A673 (cell line): ENCODE results near the gene BFAR. TPM values are rescaled to one million over a fixed set of nuclear protein-coding genes. Genes with fewer than 3 reads are reported as not detected.

Source experiments
- Bru-seq: library from RNA; stranded (reverse); fragments of 400-500 nt; gene quantifications from one replicate; lab custom pipeline; 2021; lab: Mats Ljungman, UMichigan
- BruChase-seq, 2 experiments: library from RNA; stranded (reverse); fragments of 400-500 nt; gene quantifications; one replicate each; lab custom pipeline; 2021; lab: Mats Ljungman, UMichigan
- BruUV-seq: library from RNA; stranded (reverse); fragments of 400-500 nt; replicated peaks from 2 replicates; lab custom pipeline; 2021; lab: Mats Ljungman, UMichigan
- CTCF ChIA-PET: fragments of 300-600 bp; sonication (Branson Sonifier 250); formaldehyde crosslinking; loops from one replicate; lab custom pipeline; 2022; ENCODE audit warnings: antibody characterized with exemption; lab: Charles Lee
- POLR2A ChIA-PET: fragments of 300-600 bp; sonication (Branson Sonifier 250); formaldehyde crosslinking; loops from one replicate; lab custom pipeline; 2022; ENCODE audit warnings: antibody characterized with exemption; ENCODE audit not compliant: low non-redundant PET; lab: Charles Lee
- DNase-seq: peaks from one replicate; pipeline ENCODE4 v3.0.0-alpha.2; 2015; ENCODE audit warnings: low spot score
- H3K27ac ChIP-seq: fragments of 200-600 bp; sonication (generic); 2 replicates; pipeline ENCODE4 v1.5.1; 2016; ENCODE audit warnings: mixed run types, low read depth, mild to moderate bottlenecking, mixed read lengths, antibody characterized with exemption, low read length; ENCODE audit not compliant: poor library complexity, severe bottlenecking
- H3K27me3 ChIP-seq: fragments of 200-600 bp; sonication (generic); replicated peaks from 2 replicates; pipeline ENCODE4 v1.6.1; 2017; ENCODE audit warnings: mixed run types, low read depth, mild to moderate bottlenecking, mixed read lengths, antibody characterized with exemption, low read length; ENCODE audit not compliant: insufficient read depth, poor library complexity
- H3K36me3 ChIP-seq: fragments of 200-600 bp; sonication (generic); 2 replicates; pipeline ENCODE4 v1.6.1; 2016; ENCODE audit warnings: mixed run types, mild to moderate bottlenecking, mixed read lengths, antibody characterized with exemption, low read length; ENCODE audit not compliant: insufficient read depth, poor library complexity, severe bottlenecking
- H3K4me1 ChIP-seq: fragments of 200-600 bp; sonication (generic); 2 replicates; pipeline ENCODE4 v1.6.1; 2017; ENCODE audit warnings: mixed run types, mild to moderate bottlenecking, mixed read lengths, antibody characterized with exemption, low read length; ENCODE audit not compliant: insufficient read depth, poor library complexity, severe bottlenecking
- H3K4me3 ChIP-seq: fragments of 200-600 bp; sonication (generic); 2 replicates; pipeline ENCODE4 v1.5.1; 2016; ENCODE audit warnings: low read depth, mixed run types, mild to moderate bottlenecking, mixed read lengths, low read length; ENCODE audit not compliant: poor library complexity, severe bottlenecking
- H3K9me3 ChIP-seq: fragments of 200-600 bp; sonication (generic); 2 replicates; pipeline ENCODE4 v1.6.1; 2016; ENCODE audit warnings: mixed run types, low read depth, mild to moderate bottlenecking, mixed read lengths, antibody characterized with exemption, low read length; ENCODE audit not compliant: poor library complexity, severe bottlenecking
- EZH2 ChIP-seq: fragments of 200-600 bp; sonication (generic); IDR thresholded peaks from 2 replicates; pipeline ENCODE4 v1.6.1; 2017; ENCODE audit warnings: borderline replicate concordance, low read depth, mild to moderate bottlenecking, mixed read lengths, antibody characterized with exemption, low read length; ENCODE audit not compliant: poor library complexity, severe bottlenecking
- intact Hi-C: fragments of 100-400 bp; cut with micrococcal nuclease; formaldehyde crosslinking; loops from one replicate; pipeline ENCODE4 v1.10.0; 2022; ENCODE audit not compliant: unreplicated experiment
- long read RNA-seq: library from polyadenylated mRNA; stranded (forward); transcript quantifications from one replicate; pipeline ENCODE4 v2.0.0, GENCODE V29; 2022
- total RNA-seq: library from RNA; stranded (reverse); gene quantifications from 2 replicates; pipeline ENCODE4 v1.2.3, GENCODE V29; 2021
- TF ChIP-seq, protein P1 (sequence below): fragments of 300-800, 200-600 bp; sonication (generic); conservative IDR thresholded peaks from 2 replicates; pipeline ENCODE4 v1.5.1; 2017; ENCODE audit warnings: low read depth, mild to moderate bottlenecking, antibody characterized with exemption, low read length, moderate library complexity, mixed read lengths

Gene BFAR
- total RNA-seq, result 58.5 and 60.1 TPM in 2 replicates
- Bru-seq, nascent RNA, result percentile 75 among the genes with signal in this experiment
- percentile 77 among the genes with signal in this experiment for BruChase-seq, experiment 1, labeled RNA remaining after a 2-hour chase
- BruChase-seq, experiment 2, labeled RNA remaining after a 6-hour chase, result percentile 76 among the genes with signal in this experiment
- long read RNA-seq, transcript BFAR-201 (8 exons, 3,039 nt), result major isoform, 43 of 70 reads
- long read RNA-seq, transcript BFAR-203 (4 exons, 1,414 nt), result minor isoform, 10 of 70 reads
- long read RNA-seq, partial matches to known transcripts, result 5 of 70 reads
- long read RNA-seq, other reads (novel, unspliced or antisense), result 10 of 70 reads

- Histone ChIP-seq H3K36me3 (peaks cover 5% of the 10 kb centered on the region), H3K4me1 (peaks cover 26% of the 10 kb centered on the region), H3K4me3 (peak within 1 kb of the TSS; percentile 93), H3K27me3 (no peaks in the 10 kb centered on the region), H3K9me3 (no peaks in the 10 kb centered on the region), H3K27ac (peak within 1 kb of the TSS; percentile 78)
- intact Hi-C loops, result no loop called here
- DNase-seq, result peak; percentile 98
- ChIA-PET CTCF (no interaction called here), POLR2A (no interaction called here)
- TF ChIP-seq EZH2, result no peak
- TF ChIP-seq, protein P1, sequence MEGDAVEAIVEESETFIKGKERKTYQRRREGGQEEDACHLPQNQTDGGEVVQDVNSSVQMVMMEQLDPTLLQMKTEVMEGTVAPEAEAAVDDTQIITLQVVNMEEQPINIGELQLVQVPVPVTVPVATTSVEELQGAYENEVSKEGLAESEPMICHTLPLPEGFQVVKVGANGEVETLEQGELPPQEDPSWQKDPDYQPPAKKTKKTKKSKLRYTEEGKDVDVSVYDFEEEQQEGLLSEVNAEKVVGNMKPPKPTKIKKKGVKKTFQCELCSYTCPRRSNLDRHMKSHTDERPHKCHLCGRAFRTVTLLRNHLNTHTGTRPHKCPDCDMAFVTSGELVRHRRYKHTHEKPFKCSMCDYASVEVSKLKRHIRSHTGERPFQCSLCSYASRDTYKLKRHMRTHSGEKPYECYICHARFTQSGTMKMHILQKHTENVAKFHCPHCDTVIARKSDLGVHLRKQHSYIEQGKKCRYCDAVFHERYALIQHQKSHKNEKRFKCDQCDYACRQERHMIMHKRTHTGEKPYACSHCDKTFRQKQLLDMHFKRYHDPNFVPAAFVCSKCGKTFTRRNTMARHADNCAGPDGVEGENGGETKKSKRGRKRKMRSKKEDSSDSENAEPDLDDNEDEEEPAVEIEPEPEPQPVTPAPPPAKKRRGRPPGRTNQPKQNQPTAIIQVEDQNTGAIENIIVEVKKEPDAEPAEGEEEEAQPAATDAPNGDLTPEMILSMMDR, result no peak
- TSS peak; percentile 42 for BruUV-seq
Measured at GRCh38 chr16:14632693-14633569, at the start of gene BFAR. TSS of gene BFAR (plus strand) at chr16:14632951. CDS start at chr16:14644347, 11,396 bp downstream.

GRCh38 chr16:14585287-14585686 lies 47.5 kb upstream of the BFAR start:
- ChIA-PET CTCF (no interaction called here), POLR2A (no interaction called here)
- no TSS peak for BruUV-seq
- H3K27ac ChIP-seq, result no peak overlapping the region
- peaks cover 37% of the 10 kb centered on the region for H3K36me3 ChIP-seq
- H3K9me3 ChIP-seq, result no peaks in the 10 kb centered on the region
- DNase-seq, result no peak
- peaks cover 13% of the 10 kb centered on the region for H3K4me1 ChIP-seq
- intact Hi-C loops, result no loop called here
- no peaks in the 10 kb centered on the region for H3K27me3 ChIP-seq
- TF ChIP-seq, protein P1, result no peak
- TF ChIP-seq EZH2, result no peak
- no peak overlapping the region for H3K4me3 ChIP-seq

DNA sequence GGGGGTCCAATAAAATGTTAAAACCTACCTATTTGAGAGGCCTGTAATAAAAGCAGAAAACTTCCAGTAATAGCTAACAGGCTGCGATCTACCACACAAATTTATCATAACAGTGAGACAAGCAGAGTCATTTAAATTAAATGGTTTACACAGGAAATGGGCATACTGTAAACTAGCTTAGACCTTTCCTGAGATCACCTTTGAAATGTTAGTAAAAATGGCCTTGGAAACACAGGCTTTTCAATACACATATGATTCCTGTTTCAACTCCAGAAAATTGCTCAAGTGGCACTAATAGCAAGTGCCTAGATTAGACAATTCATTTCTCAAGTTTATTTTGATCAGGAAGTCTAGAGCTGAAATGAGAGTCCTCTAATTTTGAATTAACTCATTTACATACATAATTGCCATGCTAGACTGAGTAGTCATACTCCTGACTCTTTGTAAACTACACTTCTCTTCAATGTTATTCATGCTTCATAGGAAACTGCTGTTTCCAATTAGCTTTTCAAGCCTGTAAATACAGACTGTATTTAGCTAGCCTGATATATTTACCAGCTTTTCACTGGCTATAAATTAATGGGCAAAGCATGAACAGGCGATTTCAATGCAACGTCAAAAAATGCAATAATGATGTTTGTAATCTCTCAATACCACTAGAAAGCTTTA lies 46.0 kb upstream of the BFAR start:
- peak; percentile 43 for DNase-seq
- H3K4me3 ChIP-seq, result no peak overlapping the region
- intact Hi-C loops, result no loop called here
- ChIA-PET CTCF (interaction anchor here (0.7 kb wide), 1 partner anchor 385 kb away, joined by 3 read pairs; no protein-coding TSS in a partner anchor), POLR2A (no interaction called here)
- TF ChIP-seq EZH2, result no peak
- TF ChIP-seq, protein P1, result no peak
- H3K9me3 ChIP-seq, result no peaks in the 10 kb centered on the region
- H3K36me3 ChIP-seq, result peaks cover 29% of the 10 kb centered on the region
- peaks cover 13% of the 10 kb centered on the region for H3K4me1 ChIP-seq
- H3K27me3 ChIP-seq, result no peaks in the 10 kb centered on the region
- no TSS peak for BruUV-seq
- no peak overlapping the region for H3K27ac ChIP-seq
